Measurements from ENCODE around the gene CCDC157. TPM values are rescaled to one million over a fixed set of nuclear protein-coding genes. Genes with fewer than 3 reads are reported as not detected.

CCDC157 gene
- total RNA-seq, 1 donor, result 2.6 TPM

DNA sequence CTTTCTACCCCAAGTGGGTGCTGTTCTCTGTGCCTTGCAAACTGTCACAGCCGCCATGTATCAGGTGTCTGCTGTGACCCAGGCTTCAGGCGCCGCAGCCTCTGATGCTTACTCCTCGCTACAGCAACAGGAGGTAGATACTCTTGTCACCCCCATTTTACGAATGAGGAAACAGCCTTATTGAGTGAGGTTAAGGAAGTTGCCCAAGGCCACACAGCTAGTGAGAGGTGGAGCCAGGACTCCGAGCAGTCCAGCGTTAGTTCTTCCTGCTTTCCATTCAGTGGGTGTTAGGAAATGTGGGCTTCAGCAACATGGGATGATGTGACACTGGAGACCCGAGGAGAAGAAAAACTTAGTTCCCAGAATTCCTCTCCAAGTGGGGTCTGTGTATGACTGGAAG is 16.1 kb downstream of the CCDC157 start:
- TF ChIP-seq, protein P1, sequence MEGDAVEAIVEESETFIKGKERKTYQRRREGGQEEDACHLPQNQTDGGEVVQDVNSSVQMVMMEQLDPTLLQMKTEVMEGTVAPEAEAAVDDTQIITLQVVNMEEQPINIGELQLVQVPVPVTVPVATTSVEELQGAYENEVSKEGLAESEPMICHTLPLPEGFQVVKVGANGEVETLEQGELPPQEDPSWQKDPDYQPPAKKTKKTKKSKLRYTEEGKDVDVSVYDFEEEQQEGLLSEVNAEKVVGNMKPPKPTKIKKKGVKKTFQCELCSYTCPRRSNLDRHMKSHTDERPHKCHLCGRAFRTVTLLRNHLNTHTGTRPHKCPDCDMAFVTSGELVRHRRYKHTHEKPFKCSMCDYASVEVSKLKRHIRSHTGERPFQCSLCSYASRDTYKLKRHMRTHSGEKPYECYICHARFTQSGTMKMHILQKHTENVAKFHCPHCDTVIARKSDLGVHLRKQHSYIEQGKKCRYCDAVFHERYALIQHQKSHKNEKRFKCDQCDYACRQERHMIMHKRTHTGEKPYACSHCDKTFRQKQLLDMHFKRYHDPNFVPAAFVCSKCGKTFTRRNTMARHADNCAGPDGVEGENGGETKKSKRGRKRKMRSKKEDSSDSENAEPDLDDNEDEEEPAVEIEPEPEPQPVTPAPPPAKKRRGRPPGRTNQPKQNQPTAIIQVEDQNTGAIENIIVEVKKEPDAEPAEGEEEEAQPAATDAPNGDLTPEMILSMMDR (IDR thresholded peaks at IDR 0.05; ENCODE audit: insufficient read depth, low read length), result no peak
- no peak for DNase-seq (ENCODE audit: low read depth)
- no peak overlapping the region for H3K4me3 ChIP-seq (ENCODE audit: low read depth, low read length)

DNA sequence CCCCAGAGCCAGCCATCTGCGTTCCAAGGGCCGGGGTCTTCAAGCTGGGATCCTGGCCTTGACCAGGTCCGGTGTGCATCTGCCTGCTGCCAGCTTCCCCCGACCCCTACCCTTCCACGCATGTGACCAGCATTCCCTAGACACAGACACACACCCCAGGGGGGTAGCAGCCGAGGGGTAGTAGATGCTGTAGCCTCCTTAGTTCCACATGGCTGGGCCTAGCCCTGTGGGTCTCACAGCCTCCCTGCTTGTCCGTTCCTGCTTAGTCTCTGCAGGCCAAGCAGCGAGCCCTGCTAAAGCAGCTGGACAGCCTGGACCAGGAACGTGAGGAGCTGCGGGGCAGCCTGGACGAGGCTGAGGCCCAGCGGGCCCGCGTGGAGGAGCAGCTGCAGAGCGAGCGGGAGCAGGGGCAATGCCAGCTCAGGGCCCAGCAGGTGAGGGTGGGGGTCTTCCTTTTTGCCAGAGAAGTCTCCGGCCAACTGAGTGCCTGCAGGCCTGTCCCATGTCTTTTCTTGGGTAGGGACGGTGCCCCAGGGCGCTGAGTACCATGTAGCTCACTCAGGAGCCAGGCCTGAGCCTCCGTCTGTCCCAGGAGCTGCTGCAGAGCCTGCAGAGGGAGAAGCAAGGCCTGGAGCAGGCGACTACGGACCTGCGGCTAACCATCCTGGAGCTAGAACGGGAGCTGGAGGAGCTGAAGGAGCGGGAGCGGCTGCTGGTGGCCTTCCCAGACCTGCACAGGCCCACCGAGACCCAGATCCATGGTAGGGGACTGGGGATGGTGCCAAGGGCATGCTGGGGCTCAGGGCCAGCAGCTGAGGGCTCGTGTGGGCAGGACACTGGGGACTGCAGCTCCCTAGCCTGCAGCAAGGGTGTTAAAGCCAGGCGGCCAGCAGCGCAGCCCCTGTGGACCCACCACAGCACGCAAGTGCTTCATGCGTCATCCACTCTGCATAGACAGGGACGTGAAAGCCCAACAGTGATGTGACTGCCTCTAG is 16.8 kb downstream of the CCDC157 start:
- no peak for DNase-seq (ENCODE audit: low read depth)
- TF ChIP-seq, protein P1 (IDR thresholded peaks at IDR 0.05; ENCODE audit: insufficient read depth, low read length), result no peak
- H3K4me3 ChIP-seq (ENCODE audit: low read depth, low read length), result no peak overlapping the region

DNA sequence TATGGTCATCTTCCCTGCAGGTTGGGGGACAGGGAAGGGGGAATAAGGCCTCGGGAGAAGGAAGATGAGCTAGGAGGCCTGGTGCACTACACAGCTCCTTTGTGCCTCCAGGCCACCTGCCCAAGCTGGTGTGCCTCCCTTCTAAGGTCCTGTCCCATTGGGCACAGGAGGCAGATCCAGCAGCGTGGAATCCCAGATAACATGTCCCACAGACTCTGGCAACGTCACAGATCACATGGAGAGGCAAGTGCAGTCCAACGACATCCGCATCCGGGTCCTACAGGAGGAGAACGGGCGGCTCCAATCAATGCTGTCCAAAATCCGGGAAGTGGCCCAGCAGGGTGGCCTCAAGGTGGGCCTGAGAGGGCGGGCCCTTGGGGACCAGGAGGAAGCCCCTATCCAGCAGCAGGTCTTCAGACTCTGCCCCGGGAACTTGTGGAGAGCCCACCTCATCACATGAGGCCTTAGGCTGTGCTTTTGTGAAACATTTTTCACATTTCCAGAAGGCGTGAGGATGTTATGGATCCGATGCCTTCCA is 18.6 kb downstream of the CCDC157 start:
- no peak for DNase-seq (ENCODE audit: low read depth)
- TF ChIP-seq, protein P1 (IDR thresholded peaks at IDR 0.05; ENCODE audit: insufficient read depth, low read length), result no peak
- no peak overlapping the region for H3K4me3 ChIP-seq (ENCODE audit: low read depth, low read length)

DNA sequence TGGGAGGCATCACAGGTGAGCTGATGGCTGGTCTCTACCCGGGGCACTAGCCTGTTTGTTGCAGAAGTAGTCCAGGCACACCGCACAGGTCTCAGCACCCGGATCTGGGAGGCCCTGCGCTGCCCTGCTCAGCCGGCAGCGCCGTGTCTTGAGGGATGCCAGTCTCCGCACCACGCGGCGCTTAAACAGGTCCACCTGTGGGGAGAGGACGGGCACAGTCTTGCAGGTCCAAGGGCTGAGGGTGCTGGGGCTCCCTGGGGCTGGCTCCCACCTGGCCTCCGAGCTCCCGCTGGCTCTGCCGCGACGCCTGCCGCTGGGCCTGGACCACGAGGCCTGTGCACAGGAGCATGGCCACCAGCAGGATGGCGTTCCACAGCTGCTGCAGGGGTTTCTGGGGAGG is 23.2 kb downstream of the CCDC157 start:
- DNase-seq (ENCODE audit: low read depth), result no peak
- H3K4me3 ChIP-seq (ENCODE audit: low read depth, low read length), result no peak overlapping the region
- TF ChIP-seq, protein P1 (IDR thresholded peaks at IDR 0.05; ENCODE audit: insufficient read depth, low read length), result no peak

DNA sequence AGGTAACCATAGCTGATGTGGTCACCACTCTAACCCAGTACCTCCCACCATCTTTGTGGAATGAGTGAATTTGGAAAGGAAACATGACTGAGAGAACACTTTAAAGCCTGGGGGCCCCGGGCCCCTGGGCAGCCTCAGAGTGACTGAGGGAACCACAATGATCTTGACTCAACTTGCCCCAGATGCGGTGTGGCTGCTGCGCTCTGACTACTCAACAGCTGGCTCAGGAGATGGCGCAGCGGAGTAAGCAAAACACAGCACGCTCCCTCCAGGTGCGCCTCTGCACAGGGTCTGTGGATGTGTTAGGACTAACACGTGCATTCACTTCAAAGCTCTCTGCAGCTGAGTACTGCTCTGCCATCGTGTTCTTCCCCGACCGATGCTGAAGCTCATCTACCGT is 24.5 kb downstream of the CCDC157 start:
- no peak for DNase-seq (ENCODE audit: low read depth)
- no peak overlapping the region for H3K4me3 ChIP-seq (ENCODE audit: low read depth, low read length)

DNA sequence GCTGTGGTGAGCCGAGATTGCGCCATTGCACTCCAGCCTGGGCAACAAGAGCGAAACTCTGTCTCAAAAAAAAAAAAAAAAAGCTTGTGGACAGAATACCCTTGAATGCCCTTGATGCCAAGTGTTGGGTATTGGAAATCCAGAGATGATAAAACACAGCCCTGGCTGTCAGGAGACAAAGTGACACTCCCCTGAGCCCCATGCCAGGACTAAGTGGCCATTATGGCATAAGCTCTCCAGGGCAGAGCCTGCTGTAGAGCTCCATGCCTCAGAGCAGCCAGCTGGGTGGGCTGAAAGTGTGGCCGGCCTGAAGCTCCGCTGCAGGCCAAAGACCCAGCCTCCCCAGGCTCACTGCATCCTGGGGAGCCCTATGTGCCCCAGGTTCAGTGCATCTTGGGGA is 25.5 kb downstream of the CCDC157 start:
- no peak for DNase-seq (ENCODE audit: low read depth)
- TF ChIP-seq, protein P1 (IDR thresholded peaks at IDR 0.05; ENCODE audit: insufficient read depth, low read length), result no peak
- no peak overlapping the region for H3K4me3 ChIP-seq (ENCODE audit: low read depth, low read length)

More for the DNA sequence above, 24.5 kb downstream of the CCDC157 start:
- TF ChIP-seq, protein P1 (IDR thresholded peaks at IDR 0.05; ENCODE audit: insufficient read depth, low read length), result no peak
